ENCODE measurements around the gene IPO13. TPM values are rescaled to one million over a fixed set of nuclear protein-coding genes. Genes with fewer than 3 reads are reported as not detected.

IPO13 gene
- total and polyA plus RNA-seq, 10 of the 15 experiments (the other 5 are each of a cell fraction or from before 2014, with no cell fraction given): 7.1 to 26.6 (median 15.9) TPM

DNA sequence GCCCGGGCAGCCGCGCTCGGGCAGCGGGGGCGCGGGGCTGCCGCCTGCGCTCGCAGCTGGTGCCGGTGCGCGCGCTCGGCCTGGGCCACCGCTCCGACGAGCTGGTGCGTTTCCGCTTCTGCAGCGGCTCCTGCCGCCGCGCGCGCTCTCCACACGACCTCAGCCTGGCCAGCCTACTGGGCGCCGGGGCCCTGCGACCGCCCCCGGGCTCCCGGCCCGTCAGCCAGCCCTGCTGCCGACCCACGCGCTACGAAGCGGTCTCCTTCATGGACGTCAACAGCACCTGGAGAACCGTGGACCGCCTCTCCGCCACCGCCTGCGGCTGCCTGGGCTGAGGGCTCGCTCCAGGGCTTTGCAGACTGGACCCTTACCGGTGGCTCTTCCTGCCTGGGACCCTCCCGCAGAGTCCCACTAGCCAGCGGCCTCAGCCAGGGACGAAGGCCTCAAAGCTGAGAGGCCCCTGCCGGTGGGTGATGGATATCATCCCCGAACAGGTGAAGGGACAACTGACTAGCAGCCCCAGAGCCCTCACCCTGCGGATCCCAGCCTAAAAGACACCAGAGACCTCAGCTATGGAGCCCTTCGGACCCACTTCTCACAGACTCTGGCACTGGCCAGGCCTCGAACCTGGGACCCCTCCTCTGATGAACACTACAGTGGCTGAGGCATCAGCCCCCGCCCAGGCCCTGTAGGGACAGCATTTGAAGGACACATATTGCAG is 10.2 kb upstream of the IPO13 start:
- H2AFZ ChIP-seq (ENCODE audit: control insufficient read depth, low read depth, low read length): peak overlapping the region; percentile 36
- peak overlapping the region; percentile 67; the same call in 1 of the 2 replicates for H3K4me2 ChIP-seq (ENCODE audit: control insufficient read depth, insufficient read depth)
- intact Hi-C loops (cut with micrococcal nuclease; ENCODE audit: unreplicated experiment): no loop called here
- 0 out of 2 replicates have a peak overlapping the region, but pooled peaks have one; percentile 44 for H3K4me3 ChIP-seq
- H3K9ac ChIP-seq (ENCODE audit: control insufficient read depth, insufficient read depth, low read length): no peak overlapping the region
- 20% methylated on average over 40 of the region's 56 CpGs for WGBS (ENCODE audit: insufficient coverage, insufficient replicate concordance, low lambda C conversion rate, missing lambda C conversion rate)
- RAD21 ChIA-PET (ENCODE audit: unreplicated experiment): interaction anchor here (1.4 to 13.3 kb wide), 3 partner anchors 8 to 170 kb away, joined by 3 to 587 read pairs (median 54); partner anchors contain the start of gene IPO13
- H3K27ac ChIP-seq (ENCODE audit: control insufficient read depth, insufficient read depth): no peak overlapping the region
- no TSS peak for BruUV-seq (replicated peaks)
- no peaks in the 10 kb centered on the region for H3K27me3 ChIP-seq (replicated peaks in 1 of 2; ENCODE audit: control insufficient read depth in 2 of 2, insufficient read depth in 2 of 2, low read length in 1 of 2)
- DNase-seq (ENCODE audit: low read depth, low spot score) (no peak), FAIRE-seq (no peak), ATAC-seq (peak; percentile 17; the same call in 1 of the 3 replicates)
- in situ Hi-C loops (cut with MboI): loop anchor here (5.0 kb wide), 1 partner anchor 409 kb away; no protein-coding TSS in a partner anchor
- peaks cover 11% of the 10 kb centered on the region for H3K4me1 ChIP-seq (ENCODE audit: control insufficient read depth, insufficient read depth, low read length)
- SMC1A ChIA-PET (ENCODE audit: uncharacterized antibody, unreplicated experiment): interaction anchor here (1.5 to 8.7 kb wide), 3 partner anchors 83 to 287 kb away, joined by 3 to 481 read pairs (median 6); partner anchors contain the start of gene KDM4A
- CTCF ChIA-PET: interaction anchor here (0.8 to 19.3 kb wide), 4 partner anchors 173 to 408 kb away, joined by 4 to 1117 read pairs (median 71); partner anchors contain the start of gene KDM4A
- no peaks in the 10 kb centered on the region for H4K20me1 ChIP-seq (ENCODE audit: control insufficient read depth, insufficient read depth)
- POLR2A ChIA-PET: interaction anchor here (0.6 kb wide), 1 partner anchor 57 kb away, joined by 3 read pairs; no protein-coding TSS in a partner anchor
- no peaks in the 10 kb centered on the region for H3K36me3 ChIP-seq (ENCODE audit: control insufficient read depth in 2 of 2, insufficient read depth in 2 of 2, low read length in 1 of 2)
- H3K79me2 ChIP-seq (ENCODE audit: control insufficient read depth, insufficient read depth, low read length): no peaks in the 10 kb centered on the region
- no peaks in the 10 kb centered on the region for H3K9me3 ChIP-seq (replicated peaks; ENCODE audit: control insufficient read depth, insufficient read depth, low read length)
- TF ChIP-seq TAF1 (IDR thresholded peaks at IDR 0.05; ENCODE audit: borderline replicate concordance, low read depth, low read length) (no peak), EED (IDR thresholded peaks at IDR 0.05; ENCODE audit: low read depth) (no peak), TCF12 (IDR thresholded peaks at IDR 0.05; ENCODE audit: low read depth, low read length) (no peak), GATAD2B (conservative IDR thresholded peaks at IDR 0.05; ENCODE audit: low read depth) (no peak), TCF3 (IDR thresholded peaks at IDR 0.05; ENCODE audit: borderline replicate concordance, insufficient read depth, low read depth, low read length) (no peak), NFYA (IDR thresholded peaks at IDR 0.05; ENCODE audit: borderline replicate concordance, low read depth, low read length) (no peak), PML (IDR thresholded peaks at IDR 0.05; ENCODE audit: low read length) (no peak), EGR1 (IDR thresholded peaks at IDR 0.05; ENCODE audit: borderline replicate concordance in 1 of 2, low read depth in 2 of 2, low read length in 2 of 2) (peak in 1 of 2 experiments; percentile 21; a peak in 1 of 3 replicates), ETV6 (conservative IDR thresholded peaks at IDR 0.05 in 1 of 2, IDR thresholded peaks at IDR 0.05 in 1 of 2; ENCODE audit: borderline replicate concordance in 1 of 2, low read depth in 1 of 2) (no peak), RFX5 (IDR thresholded peaks at IDR 0.05; ENCODE audit: low read depth, low read length) (no peak), MEF2B (IDR thresholded peaks at IDR 0.05; ENCODE audit: partially characterized antibody, poor library complexity, severe bottlenecking) (no peak), CREB1 (IDR thresholded peaks at IDR 0.05; ENCODE audit: low read depth) (no peak), CBX5 (IDR thresholded peaks at IDR 0.05; ENCODE audit: low read depth) (no peak), SMARCA5 (IDR thresholded peaks at IDR 0.05) (no peak), FOXK2 (IDR thresholded peaks at IDR 0.05) (no peak)
- TF ChIP-seq, protein P1, sequence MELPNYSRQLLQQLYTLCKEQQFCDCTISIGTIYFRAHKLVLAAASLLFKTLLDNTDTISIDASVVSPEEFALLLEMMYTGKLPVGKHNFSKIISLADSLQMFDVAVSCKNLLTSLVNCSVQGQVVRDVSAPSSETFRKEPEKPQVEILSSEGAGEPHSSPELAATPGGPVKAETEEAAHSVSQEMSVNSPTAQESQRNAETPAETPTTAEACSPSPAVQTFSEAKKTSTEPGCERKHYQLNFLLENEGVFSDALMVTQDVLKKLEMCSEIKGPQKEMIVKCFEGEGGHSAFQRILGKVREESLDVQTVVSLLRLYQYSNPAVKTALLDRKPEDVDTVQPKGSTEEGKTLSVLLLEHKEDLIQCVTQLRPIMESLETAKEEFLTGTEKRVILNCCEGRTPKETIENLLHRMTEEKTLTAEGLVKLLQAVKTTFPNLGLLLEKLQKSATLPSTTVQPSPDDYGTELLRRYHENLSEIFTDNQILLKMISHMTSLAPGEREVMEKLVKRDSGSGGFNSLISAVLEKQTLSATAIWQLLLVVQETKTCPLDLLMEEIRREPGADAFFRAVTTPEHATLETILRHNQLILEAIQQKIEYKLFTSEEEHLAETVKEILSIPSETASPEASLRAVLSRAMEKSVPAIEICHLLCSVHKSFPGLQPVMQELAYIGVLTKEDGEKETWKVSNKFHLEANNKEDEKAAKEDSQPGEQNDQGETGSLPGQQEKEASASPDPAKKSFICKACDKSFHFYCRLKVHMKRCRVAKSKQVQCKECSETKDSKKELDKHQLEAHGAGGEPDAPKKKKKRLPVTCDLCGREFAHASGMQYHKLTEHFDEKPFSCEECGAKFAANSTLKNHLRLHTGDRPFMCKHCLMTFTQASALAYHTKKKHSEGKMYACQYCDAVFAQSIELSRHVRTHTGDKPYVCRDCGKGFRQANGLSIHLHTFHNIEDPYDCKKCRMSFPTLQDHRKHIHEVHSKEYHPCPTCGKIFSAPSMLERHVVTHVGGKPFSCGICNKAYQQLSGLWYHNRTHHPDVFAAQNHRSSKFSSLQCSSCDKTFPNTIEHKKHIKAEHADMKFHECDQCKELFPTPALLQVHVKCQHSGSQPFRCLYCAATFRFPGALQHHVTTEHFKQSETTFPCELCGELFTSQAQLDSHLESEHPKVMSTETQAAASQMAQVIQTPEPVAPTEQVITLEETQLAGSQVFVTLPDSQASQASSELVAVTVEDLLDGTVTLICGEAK (IDR thresholded peaks at IDR 0.05; ENCODE audit: borderline replicate concordance): no peak
- TF ChIP-seq, protein P2, sequence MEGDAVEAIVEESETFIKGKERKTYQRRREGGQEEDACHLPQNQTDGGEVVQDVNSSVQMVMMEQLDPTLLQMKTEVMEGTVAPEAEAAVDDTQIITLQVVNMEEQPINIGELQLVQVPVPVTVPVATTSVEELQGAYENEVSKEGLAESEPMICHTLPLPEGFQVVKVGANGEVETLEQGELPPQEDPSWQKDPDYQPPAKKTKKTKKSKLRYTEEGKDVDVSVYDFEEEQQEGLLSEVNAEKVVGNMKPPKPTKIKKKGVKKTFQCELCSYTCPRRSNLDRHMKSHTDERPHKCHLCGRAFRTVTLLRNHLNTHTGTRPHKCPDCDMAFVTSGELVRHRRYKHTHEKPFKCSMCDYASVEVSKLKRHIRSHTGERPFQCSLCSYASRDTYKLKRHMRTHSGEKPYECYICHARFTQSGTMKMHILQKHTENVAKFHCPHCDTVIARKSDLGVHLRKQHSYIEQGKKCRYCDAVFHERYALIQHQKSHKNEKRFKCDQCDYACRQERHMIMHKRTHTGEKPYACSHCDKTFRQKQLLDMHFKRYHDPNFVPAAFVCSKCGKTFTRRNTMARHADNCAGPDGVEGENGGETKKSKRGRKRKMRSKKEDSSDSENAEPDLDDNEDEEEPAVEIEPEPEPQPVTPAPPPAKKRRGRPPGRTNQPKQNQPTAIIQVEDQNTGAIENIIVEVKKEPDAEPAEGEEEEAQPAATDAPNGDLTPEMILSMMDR (IDR thresholded peaks at IDR 0.05 in 2 of 3, conservative IDR thresholded peaks at IDR 0.05 in 1 of 3; ENCODE audit: control insufficient read depth in 2 of 3, extremely low read depth in 1 of 3, insufficient read depth in 1 of 3, low read depth in 3 of 3, low read length in 3 of 3): 0 out of 6 replicates have a peak, but pooled peaks of 1 of the 3 experiments have one; percentile 2

All from GM12878 (cell line).